ENCODE results near the gene ZNF275. TPM values are rescaled to one million over a fixed set of nuclear protein-coding genes. Genes with fewer than 3 reads are reported as not detected.
"Not testable (repeated sequence)": the region's sequence is repeated elsewhere in the genome, so short reads cannot be mapped to it uniquely, and the experiment has no call there.

Gene ZNF275
- total and polyA plus RNA-seq, 2 donors (not counting 3 experiments of a cell fraction or from before 2014, with no cell fraction given), result 10.3 to 11.0 TPM

DNA sequence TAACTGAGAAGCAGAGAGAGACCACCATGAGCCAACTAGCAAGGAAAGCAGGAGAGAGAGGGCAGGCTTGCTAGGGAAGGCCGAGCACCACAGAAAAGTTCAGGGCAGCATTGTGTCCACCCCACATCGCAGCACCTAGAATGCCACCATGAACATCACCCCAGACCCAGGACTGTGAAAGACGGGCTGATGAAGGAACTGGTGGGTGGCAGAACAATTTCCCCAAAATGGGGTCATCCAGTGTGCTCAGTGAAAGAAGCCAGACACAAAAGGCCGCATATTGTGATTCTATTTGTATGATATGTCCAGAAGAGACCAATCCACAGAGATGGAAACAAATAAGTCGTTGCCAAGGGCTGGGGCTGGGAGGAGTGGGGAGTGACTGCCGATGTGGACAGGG is 50.4 kb downstream of the ZNF275 start:
- intact Hi-C loops (cut with micrococcal nuclease), result no loop called here

GRCh38 chrX:153384973-153385372 is 51.0 kb downstream of the ZNF275 start:
- H3K36me3 ChIP-seq (ENCODE audit: control insufficient read depth in 2 of 2, extremely low read depth in 1 of 2, insufficient read depth in 2 of 2, low read length in 2 of 2); H3K79me2 ChIP-seq (ENCODE audit: control insufficient read depth, insufficient read depth, low read length); H3K9me3 ChIP-seq (replicated peaks; ENCODE audit: control insufficient read depth, insufficient read depth, low read length); BruUV-seq (replicated peaks); H3K4me2 ChIP-seq (ENCODE audit: insufficient read depth, low read length); POLR2A ChIA-PET; dilution Hi-C loops (cut with MboI; ENCODE audit: extremely low pct_ligation_motif_present, low sequenced_read_pairs); CTCF ChIA-PET; H3K9me1 ChIP-seq (replicated peaks; ENCODE audit: control insufficient read depth, extremely low read depth, insufficient read depth, low read length); H3K4me3 ChIP-seq (replicated peaks in 1 of 3; ENCODE audit: insufficient read depth in 1 of 3, low read depth in 1 of 3, low read length in 3 of 3); FAIRE-seq; DNase-seq (ENCODE audit: low read depth, low spot score); H2AFZ ChIP-seq (ENCODE audit: low read depth, low read length); H4K20me1 ChIP-seq (replicated peaks; ENCODE audit: control insufficient read depth, extremely low read depth, insufficient read depth, low read length); H3K27me3 ChIP-seq (ENCODE audit: control insufficient read depth in 2 of 2, insufficient read depth in 2 of 2, low read length in 2 of 2); H3K27ac ChIP-seq (ENCODE audit: insufficient read depth, low read depth, low read length); H3K9ac ChIP-seq (replicated peaks; ENCODE audit: extremely low read depth, insufficient read depth, low read length); intact Hi-C loops (cut with micrococcal nuclease); H3K4me1 ChIP-seq (ENCODE audit: control insufficient read depth, extremely low read depth, insufficient read depth, low read length): not testable (repeated sequence)

More for the DNA sequence above, 50.4 kb downstream of the ZNF275 start:
- no TSS peak for BruUV-seq (replicated peaks)
- no peak overlapping the region for H3K27ac ChIP-seq (ENCODE audit: insufficient read depth, low read depth, low read length)
- no peaks in the 10 kb centered on the region for H4K20me1 ChIP-seq (replicated peaks; ENCODE audit: control insufficient read depth, extremely low read depth, insufficient read depth, low read length)
- no peak for FAIRE-seq
- no peaks in the 10 kb centered on the region for H3K36me3 ChIP-seq (ENCODE audit: control insufficient read depth in 2 of 2, extremely low read depth in 1 of 2, insufficient read depth in 2 of 2, low read length in 2 of 2)
- H3K27me3 ChIP-seq (ENCODE audit: control insufficient read depth in 2 of 2, insufficient read depth in 2 of 2, low read length in 2 of 2), result no peaks in the 10 kb centered on the region
- H3K79me2 ChIP-seq (ENCODE audit: control insufficient read depth, insufficient read depth, low read length), result no peaks in the 10 kb centered on the region
- ChIA-PET POLR2A (no interaction called here), CTCF (no interaction called here)
- no peaks in the 10 kb centered on the region for H3K9me3 ChIP-seq (replicated peaks; ENCODE audit: control insufficient read depth, insufficient read depth, low read length)
- no peak overlapping the region for H3K4me3 ChIP-seq (replicated peaks in 1 of 3; ENCODE audit: insufficient read depth in 1 of 3, low read depth in 1 of 3, low read length in 3 of 3)
- H2AFZ ChIP-seq (ENCODE audit: low read depth, low read length), result no peak overlapping the region
- no peaks in the 10 kb centered on the region for H3K4me1 ChIP-seq (ENCODE audit: control insufficient read depth, extremely low read depth, insufficient read depth, low read length)
- no peak overlapping the region for H3K9ac ChIP-seq (replicated peaks; ENCODE audit: extremely low read depth, insufficient read depth, low read length)
- dilution Hi-C loops (cut with MboI; ENCODE audit: extremely low pct_ligation_motif_present, low sequenced_read_pairs), result no loop called here
- no peak for TF ChIP-seq EZH2 (IDR thresholded peaks at IDR 0.05; ENCODE audit: borderline replicate concordance, low read depth, low read length, severe bottlenecking)
- no peak for TF ChIP-seq JUN (IDR thresholded peaks at IDR 0.05; ENCODE audit: borderline replicate concordance, insufficient read depth, insufficient read length, low read depth)
- TF ChIP-seq POLR2AphosphoS5 (IDR thresholded peaks at IDR 0.05; ENCODE audit: insufficient read depth, low read depth, low read length), result no peak
- TF ChIP-seq MYC (IDR thresholded peaks at IDR 0.05; ENCODE audit: low read depth, low read length), result no peak
- TF ChIP-seq MAX (IDR thresholded peaks at IDR 0.05; ENCODE audit: insufficient read depth, insufficient read length), result no peak
- TF ChIP-seq POLR2A (IDR thresholded peaks at IDR 0.05; ENCODE audit: low read depth, low read length), result no peak
- TF ChIP-seq FOS (IDR thresholded peaks at IDR 0.05; ENCODE audit: borderline replicate concordance, insufficient read depth, low read length), result no peak
- TF ChIP-seq GATA2 (IDR thresholded peaks at IDR 0.05; ENCODE audit: insufficient read depth, insufficient read length, low read depth, low read length), result no peak
- no peak for TF ChIP-seq CTCF (IDR thresholded peaks at IDR 0.05; ENCODE audit: extremely low read depth in 1 of 2, insufficient read depth in 1 of 2, low read depth in 1 of 2, low read length in 2 of 2)
- no peak overlapping the region for H3K4me2 ChIP-seq (ENCODE audit: insufficient read depth, low read length)
- DNase-seq (ENCODE audit: low read depth, low spot score), result no peak
- no peaks in the 10 kb centered on the region for H3K9me1 ChIP-seq (replicated peaks; ENCODE audit: control insufficient read depth, extremely low read depth, insufficient read depth, low read length)
